ENCODE results near the gene SMIM35. TPM values are rescaled to one million over a fixed set of nuclear protein-coding genes. Genes with fewer than 3 reads are reported as not detected.

The SMIM35 gene
- total and polyA plus RNA-seq, 9 donors: under 0.01 to 0.47 (median 0.08) TPM

DNA sequence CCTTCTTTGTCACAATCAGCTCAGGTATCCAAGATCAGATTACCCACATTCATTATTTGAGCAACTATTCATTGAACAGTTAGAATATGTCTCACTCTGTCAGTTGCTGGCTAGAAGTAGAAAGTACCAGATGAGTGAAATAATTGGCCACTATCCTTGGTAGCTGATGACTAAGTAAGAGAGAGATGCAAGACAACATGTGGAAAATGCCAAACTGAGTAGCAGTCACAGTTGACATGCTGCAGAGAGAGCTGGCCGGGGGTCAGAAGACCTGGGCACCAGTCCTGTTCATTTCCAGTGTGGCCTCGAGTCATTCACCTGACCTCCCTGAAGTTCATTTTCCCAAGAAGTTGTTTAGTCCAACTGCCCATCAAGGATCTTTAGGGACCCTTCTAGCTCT lies 22.5 kb upstream of the SMIM35 start:
- Histone ChIP-seq H3K27me3 (ENCODE audit: control insufficient read depth, insufficient read depth, low read length) (peaks cover 4% of the 10 kb centered on the region), H3K9me3 (replicated peaks; ENCODE audit: control insufficient read depth, low read depth, low read length) (no peaks in the 10 kb centered on the region), H3K36me3 (ENCODE audit: control insufficient read depth, insufficient read depth, low read length) (no peaks in the 10 kb centered on the region), H3K4me1 (ENCODE audit: control insufficient read depth, insufficient read depth, low read length) (no peaks in the 10 kb centered on the region), H3K27ac (ENCODE audit: low read length) (no peak overlapping the region), H3K4me3 (ENCODE audit: low read length) (no peak overlapping the region)
- no peak for DNase-seq
- WGBS (ENCODE audit: insufficient coverage): 100% methylated on average over 1 of the region's 2 CpGs

DNA sequence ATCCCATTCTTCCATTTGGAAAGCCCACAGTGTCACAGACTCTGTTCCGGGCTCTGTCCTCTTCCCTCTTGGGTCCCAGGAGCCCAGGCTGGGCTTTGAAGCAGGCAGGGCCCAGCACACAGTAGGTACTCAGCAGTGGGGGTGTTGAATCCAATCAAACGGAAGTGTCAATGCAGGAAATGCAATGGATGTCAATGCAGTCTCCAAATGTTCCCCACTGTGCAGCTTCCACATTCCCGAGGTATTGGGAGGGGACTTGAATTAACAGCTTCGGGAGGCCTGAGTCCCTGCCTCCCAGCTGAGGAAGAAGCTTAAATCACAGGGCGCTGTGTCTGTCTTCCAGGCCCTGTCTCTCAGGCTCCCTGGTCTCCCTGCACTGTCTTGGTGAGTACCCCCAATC lies 21.8 kb upstream of the SMIM35 start:
- H3K36me3 ChIP-seq (ENCODE audit: control insufficient read depth, insufficient read depth, low read length): no peaks in the 10 kb centered on the region
- no peak overlapping the region for H3K27ac ChIP-seq (ENCODE audit: low read length)
- DNase-seq: no peak
- WGBS (ENCODE audit: insufficient coverage): 48% methylated on average over 5 of the region's 5 CpGs
- peaks cover 6% of the 10 kb centered on the region for H3K27me3 ChIP-seq (ENCODE audit: control insufficient read depth, insufficient read depth, low read length)
- no peaks in the 10 kb centered on the region for H3K4me1 ChIP-seq (ENCODE audit: control insufficient read depth, insufficient read depth, low read length)
- no peaks in the 10 kb centered on the region for H3K9me3 ChIP-seq (replicated peaks; ENCODE audit: control insufficient read depth, low read depth, low read length)
- no peak overlapping the region for H3K4me3 ChIP-seq (ENCODE audit: low read length)

DNA sequence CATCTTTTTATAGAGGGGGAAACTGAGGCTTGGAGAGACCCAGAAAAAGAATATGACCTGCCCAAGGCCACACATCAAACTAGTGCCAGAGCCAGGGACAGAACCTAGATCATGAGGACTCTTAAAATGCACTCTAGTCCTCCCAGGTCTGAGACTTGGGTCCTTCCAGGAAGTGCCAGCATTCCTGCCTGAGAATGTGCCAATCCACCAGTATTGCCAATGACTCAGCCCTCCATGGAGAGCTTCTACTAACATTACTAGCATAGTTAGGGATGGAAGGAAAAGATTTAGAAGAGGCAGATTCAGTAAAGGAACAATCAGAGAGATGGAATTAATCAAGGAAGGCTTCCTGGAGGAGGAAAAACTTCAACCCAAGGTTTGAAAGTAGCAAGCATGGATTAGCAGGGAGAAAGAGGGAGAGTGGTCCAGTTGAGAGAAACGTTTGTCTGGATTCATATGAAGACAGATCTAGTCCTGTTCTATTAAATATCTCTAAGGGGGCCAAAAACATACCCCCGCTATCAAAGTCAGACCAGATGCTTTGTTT lies 20.1 kb upstream of the SMIM35 start:
- Histone ChIP-seq H3K36me3 (ENCODE audit: control insufficient read depth, insufficient read depth, low read length) (no peaks in the 10 kb centered on the region), H3K9me3 (replicated peaks; ENCODE audit: control insufficient read depth, low read depth, low read length) (no peaks in the 10 kb centered on the region), H3K27ac (ENCODE audit: low read length) (no peak overlapping the region), H3K4me3 (ENCODE audit: low read length) (no peak overlapping the region), H3K4me1 (ENCODE audit: control insufficient read depth, insufficient read depth, low read length) (no peaks in the 10 kb centered on the region), H3K27me3 (ENCODE audit: control insufficient read depth, insufficient read depth, low read length) (peaks cover 6% of the 10 kb centered on the region)
- no peak for DNase-seq
- no CpG with 5 or more reads among the region's 2 CpGs for WGBS (ENCODE audit: insufficient coverage)

DNA sequence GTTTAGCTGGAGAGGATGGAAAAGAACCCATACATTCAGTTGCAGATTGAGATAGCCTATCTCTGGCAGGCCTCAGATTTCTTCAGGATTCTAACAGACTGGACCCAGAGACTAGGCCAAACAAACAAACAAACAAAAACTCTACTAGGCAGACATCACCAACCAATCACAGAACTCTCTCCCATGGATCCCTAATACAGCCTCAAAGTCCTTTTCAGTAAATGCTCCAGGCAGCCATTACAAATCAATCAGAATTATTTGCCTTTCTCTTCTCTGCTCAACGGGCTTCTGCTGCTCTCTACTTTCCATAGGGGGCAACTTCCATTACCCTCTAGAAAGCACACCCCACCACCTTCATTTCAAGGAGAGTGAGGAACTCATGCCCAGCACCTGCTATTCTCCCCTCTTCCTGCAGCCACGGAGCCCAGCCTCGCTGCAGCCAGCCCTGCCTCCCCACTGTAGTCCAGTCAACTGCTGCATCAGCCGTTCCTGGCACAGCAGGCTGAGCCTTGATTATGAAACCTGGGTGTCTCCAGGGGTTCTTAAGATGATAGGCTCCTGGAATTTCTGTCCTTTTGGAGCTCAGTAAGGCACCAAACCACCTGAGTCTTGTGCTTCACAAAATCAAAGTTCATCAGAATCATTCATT lies 19.0 kb upstream of the SMIM35 start:
- no peak overlapping the region for H3K27ac ChIP-seq (ENCODE audit: low read length)
- no peak for DNase-seq
- 50% methylated on average over 1 of the region's 4 CpGs for WGBS (ENCODE audit: insufficient coverage)

DNA sequence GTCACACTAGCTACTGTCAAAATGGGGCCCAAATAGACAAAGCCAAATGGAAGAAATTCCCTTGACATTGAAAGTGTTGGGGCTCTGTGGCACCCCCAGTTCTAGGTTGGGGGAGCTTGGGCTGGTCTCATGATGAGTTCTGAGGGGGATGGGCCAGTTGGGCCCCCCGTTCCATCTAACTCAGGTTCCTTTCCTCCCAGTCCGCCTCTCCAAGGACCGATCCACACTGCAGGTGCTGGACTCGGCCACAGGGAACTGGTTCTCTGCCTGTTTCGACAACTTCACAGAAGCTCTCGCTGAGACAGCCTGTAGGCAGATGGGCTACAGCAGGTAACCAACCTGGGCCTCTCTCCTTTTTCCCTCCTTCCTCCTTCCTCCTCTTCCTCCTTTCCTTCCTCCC lies 17.7 kb upstream of the SMIM35 start:
- 84% methylated on average over 6 of the region's 6 CpGs for WGBS (ENCODE audit: insufficient coverage)

More for the DNA sequence above, 19.0 kb upstream of the SMIM35 start:
- Histone ChIP-seq H3K4me1 (ENCODE audit: control insufficient read depth, insufficient read depth, low read length) (no peaks in the 10 kb centered on the region), H3K27me3 (ENCODE audit: control insufficient read depth, insufficient read depth, low read length) (peaks cover 7% of the 10 kb centered on the region), H3K4me3 (ENCODE audit: low read length) (no peak overlapping the region), H3K9me3 (replicated peaks; ENCODE audit: control insufficient read depth, low read depth, low read length) (no peaks in the 10 kb centered on the region), H3K36me3 (ENCODE audit: control insufficient read depth, insufficient read depth, low read length) (no peaks in the 10 kb centered on the region)

DNA sequence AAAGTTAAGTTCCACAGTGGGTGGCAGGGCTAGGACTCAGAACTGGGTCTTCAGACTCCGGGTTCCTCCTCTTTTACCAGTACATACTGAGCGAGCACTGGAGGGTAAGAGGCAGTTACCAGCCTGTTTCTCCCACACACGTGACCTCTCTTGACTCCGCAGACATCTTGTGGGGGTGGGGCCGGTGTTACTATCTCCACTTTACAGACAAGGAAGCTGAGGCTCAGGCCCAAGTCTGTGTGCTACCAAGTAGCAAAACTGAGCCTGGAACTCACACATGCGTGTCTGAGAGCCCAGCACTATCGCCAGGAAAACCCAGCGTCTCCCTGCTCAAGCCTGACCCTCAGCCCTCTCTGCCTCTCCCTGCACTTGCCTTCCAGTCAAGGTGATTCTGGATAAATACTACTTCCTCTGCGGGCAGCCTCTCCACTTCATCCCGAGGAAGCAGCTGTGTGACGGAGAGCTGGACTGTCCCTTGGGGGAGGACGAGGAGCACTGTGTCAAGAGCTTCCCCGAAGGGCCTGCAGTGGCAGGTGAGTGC lies 16.0 kb upstream of the SMIM35 start:
- no peaks in the 10 kb centered on the region for H3K9me3 ChIP-seq (replicated peaks; ENCODE audit: control insufficient read depth, low read depth, low read length)
- WGBS (ENCODE audit: insufficient coverage): 74% methylated on average over 8 of the region's 13 CpGs
- no peaks in the 10 kb centered on the region for H3K36me3 ChIP-seq (ENCODE audit: control insufficient read depth, insufficient read depth, low read length)
- H3K4me3 ChIP-seq (ENCODE audit: low read length): no peak overlapping the region
- H3K4me1 ChIP-seq (ENCODE audit: control insufficient read depth, insufficient read depth, low read length): no peaks in the 10 kb centered on the region
- no peak for DNase-seq
- H3K27ac ChIP-seq (ENCODE audit: low read length): no peak overlapping the region
- peaks cover 13% of the 10 kb centered on the region for H3K27me3 ChIP-seq (ENCODE audit: control insufficient read depth, insufficient read depth, low read length)

More for the DNA sequence above, 17.7 kb upstream of the SMIM35 start:
- Histone ChIP-seq H3K27ac (ENCODE audit: low read length) (no peak overlapping the region), H3K9me3 (replicated peaks; ENCODE audit: control insufficient read depth, low read depth, low read length) (no peaks in the 10 kb centered on the region), H3K27me3 (ENCODE audit: control insufficient read depth, insufficient read depth, low read length) (peaks cover 6% of the 10 kb centered on the region), H3K36me3 (ENCODE audit: control insufficient read depth, insufficient read depth, low read length) (no peaks in the 10 kb centered on the region), H3K4me1 (ENCODE audit: control insufficient read depth, insufficient read depth, low read length) (no peaks in the 10 kb centered on the region), H3K4me3 (ENCODE audit: low read length) (no peak overlapping the region)
- no peak for DNase-seq

DNA sequence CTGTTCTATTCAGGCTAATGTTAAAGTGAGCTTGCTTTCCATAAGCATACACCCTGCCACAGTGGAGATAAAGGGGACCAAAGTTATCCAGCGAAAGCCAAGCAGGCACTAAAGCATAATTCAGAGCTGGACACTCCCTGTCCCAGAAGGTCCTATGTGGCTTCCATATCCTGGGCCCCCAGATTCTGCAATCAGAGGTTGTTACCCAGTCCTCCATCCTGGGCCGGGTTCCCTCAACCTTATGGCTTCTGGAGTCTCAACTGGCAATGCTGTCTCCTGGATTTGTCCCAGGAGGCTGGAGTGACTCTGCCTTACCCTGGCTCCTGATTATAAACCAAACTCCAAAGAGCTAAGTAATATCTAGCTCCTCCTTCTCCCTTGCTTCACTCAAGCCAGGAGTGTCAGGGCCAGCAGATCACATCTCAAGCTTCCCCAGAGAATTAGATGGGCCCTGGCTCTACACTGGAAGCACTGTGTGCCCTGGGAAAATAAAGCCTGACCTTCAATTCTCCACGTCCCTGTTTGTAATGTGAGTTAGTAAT lies 14.0 kb upstream of the SMIM35 start:
- DNase-seq: no peak
- Histone ChIP-seq H3K27me3 (ENCODE audit: control insufficient read depth, insufficient read depth, low read length) (peaks cover 13% of the 10 kb centered on the region), H3K4me3 (ENCODE audit: low read length) (no peak overlapping the region), H3K4me1 (ENCODE audit: control insufficient read depth, insufficient read depth, low read length) (no peaks in the 10 kb centered on the region), H3K27ac (ENCODE audit: low read length) (no peak overlapping the region), H3K9me3 (replicated peaks; ENCODE audit: control insufficient read depth, low read depth, low read length) (no peaks in the 10 kb centered on the region), H3K36me3 (ENCODE audit: control insufficient read depth, insufficient read depth, low read length) (no peaks in the 10 kb centered on the region)
- 78% methylated on average over 2 of the region's 3 CpGs for WGBS (ENCODE audit: insufficient coverage)

DNA sequence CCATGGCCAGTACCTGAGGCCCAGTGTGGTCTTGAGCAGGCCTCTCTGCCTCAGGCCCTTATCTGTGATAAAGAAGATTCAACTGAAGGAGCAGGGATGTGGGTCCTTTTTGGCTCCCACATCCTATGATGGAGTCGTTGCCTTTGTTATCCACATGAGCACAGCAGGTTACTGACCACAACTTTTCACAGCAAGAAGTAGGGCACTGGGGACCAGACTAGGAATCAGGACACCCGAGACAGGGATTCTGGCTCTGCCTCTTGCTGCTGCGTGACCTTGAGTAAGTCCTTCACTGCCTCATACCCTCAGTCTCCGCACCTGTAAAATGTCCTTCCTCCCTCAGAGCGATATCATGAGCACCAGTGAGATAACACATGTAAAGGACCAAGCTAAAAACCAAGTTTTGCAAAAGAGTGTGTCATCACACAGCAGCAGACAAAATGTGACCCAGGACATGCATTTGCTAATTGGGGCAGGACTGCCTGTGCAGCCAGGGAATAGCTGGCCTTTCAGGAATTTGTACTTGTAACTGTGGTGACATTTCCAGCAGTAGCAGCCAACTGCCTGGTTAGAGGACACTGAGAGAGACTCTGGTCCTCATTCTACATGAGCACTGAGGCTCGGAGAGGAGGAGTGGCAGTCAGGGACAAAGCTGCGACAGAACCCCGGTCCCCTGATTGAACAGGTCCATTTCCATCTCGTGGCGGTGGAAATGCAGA lies 13.2 kb upstream of the SMIM35 start:
- WGBS (ENCODE audit: insufficient coverage): 76% methylated on average over 7 of the region's 10 CpGs
- H3K27ac ChIP-seq (ENCODE audit: low read length): no peak overlapping the region
- DNase-seq: no peak

DNA sequence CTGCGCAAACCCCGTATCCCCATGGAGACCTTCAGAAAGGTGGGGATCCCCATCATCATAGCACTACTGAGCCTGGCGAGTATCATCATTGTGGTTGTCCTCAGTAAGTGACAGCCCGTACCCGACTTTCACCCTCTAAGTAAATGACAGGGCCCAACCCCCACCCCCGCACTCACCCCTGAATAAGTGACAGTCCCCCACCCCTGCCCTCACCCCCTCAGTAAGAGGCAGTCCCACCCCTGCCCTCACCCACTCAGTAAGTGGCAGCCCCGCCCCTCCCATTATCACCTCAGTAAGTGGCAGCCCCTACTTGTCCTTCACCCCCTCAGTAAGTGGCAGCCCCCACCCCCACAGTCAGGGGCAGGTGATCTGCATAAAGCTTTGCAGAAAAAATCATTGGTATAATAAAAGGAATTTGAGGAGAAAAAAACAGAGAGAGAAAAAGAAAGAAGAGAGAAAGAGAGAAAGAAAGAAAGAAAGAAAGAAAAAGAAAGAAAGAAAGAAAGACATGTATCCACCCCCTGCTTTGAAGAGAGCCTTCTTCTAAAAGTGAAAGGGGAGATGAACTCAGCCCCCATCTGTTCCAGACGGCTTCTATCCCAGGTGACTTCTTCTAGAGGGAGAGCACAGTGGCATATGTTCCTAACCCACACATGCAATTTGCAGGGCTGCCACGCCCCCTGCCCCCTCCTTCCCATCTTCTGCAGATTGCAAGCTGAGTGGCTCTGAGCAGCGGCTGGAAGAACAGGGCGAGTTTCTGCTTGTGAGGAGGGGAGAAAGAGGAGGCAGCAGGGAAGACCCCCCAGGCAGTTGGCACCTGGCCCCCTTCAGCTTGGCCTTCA lies 12.5 kb upstream of the SMIM35 start:
- Histone ChIP-seq H3K27ac (ENCODE audit: low read length) (no peak overlapping the region), H3K36me3 (ENCODE audit: control insufficient read depth, insufficient read depth, low read length) (no peaks in the 10 kb centered on the region), H3K4me1 (ENCODE audit: control insufficient read depth, insufficient read depth, low read length) (no peaks in the 10 kb centered on the region), H3K4me3 (ENCODE audit: low read length) (no peak overlapping the region), H3K9me3 (replicated peaks; ENCODE audit: control insufficient read depth, low read depth, low read length) (no peaks in the 10 kb centered on the region), H3K27me3 (ENCODE audit: control insufficient read depth, insufficient read depth, low read length) (peaks cover 13% of the 10 kb centered on the region)
- DNase-seq: no peak
- 50% methylated on average over 6 of the region's 11 CpGs for WGBS (ENCODE audit: insufficient coverage)

More for the DNA sequence above, 13.2 kb upstream of the SMIM35 start:
- no peaks in the 10 kb centered on the region for H3K9me3 ChIP-seq (replicated peaks; ENCODE audit: control insufficient read depth, low read depth, low read length)
- no peak overlapping the region for H3K4me3 ChIP-seq (ENCODE audit: low read length)
- peaks cover 13% of the 10 kb centered on the region for H3K27me3 ChIP-seq (ENCODE audit: control insufficient read depth, insufficient read depth, low read length)
- no peaks in the 10 kb centered on the region for H3K4me1 ChIP-seq (ENCODE audit: control insufficient read depth, insufficient read depth, low read length)
- H3K36me3 ChIP-seq (ENCODE audit: control insufficient read depth, insufficient read depth, low read length): no peaks in the 10 kb centered on the region

Data from muscle of leg (tissue), 11 donors.